Mammary epithelial cell (primary cell): Measurements from ENCODE around the gene INTS11.

Experiments
- EZH2 ChIP-seq: IDR thresholded peaks from 2 replicates; pipeline ENCODE4 v1.6.1; 2012; ENCODE audit warnings: low read length, inconsistent platforms, borderline replicate concordance
- TF ChIP-seq, protein P1 (sequence below), 2 donors: IDR thresholded peaks in 1 of 2; conservative IDR thresholded peaks in 1 of 2; 2 replicates each; pipeline ENCODE4 v1.5.1; 2011 to 2012; ENCODE audit warnings: inconsistent platforms in 2 of 2, low read length in 2 of 2, mild to moderate bottlenecking in 2 of 2, control low read depth in 1 of 2, low read depth in 1 of 2; ENCODE audit not compliant: insufficient read depth in 1 of 2; ENCODE audit errors: extremely low read depth in 1 of 2

DNA sequence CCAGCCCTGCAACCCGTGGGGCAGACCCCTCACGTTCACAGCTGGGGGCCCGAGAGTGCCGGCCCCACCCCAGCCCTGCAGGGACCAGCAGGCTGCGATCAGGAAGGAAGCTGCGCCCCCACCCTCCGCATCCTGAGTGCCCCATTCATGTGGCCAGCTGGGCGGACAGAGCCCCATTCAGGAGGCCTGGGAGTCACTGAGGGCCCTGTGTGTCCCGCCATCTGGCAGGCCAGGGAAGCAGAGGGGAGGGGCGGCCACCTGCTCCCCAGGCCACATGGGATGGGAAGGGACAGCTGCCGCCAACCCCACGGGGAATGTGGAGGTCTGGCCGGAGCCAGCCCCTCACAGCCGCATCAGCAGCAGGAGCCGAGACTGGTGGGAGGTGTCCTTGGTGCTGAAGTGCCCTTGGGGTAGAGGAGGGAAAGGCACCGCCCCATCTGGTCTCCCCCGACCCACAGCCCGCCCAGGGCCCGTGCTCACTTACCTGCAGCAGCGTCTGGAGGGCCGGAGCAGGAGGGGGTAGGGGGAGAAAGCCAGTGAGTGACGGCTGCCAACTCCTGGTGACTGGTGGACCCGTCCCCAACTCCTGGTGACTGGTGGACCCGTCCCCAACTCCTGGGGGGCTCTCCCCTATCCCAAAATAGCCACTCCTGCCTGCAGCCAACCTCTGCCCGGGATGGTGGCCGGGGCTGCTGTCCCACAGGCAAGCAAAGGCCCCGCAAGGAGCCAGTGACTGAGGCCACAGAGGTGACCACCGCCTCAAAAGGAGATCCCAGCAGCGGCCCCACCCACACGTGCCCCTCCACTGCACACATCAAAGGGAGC lies 25.4 kb downstream of the INTS11 start:
- TF ChIP-seq, protein P1, sequence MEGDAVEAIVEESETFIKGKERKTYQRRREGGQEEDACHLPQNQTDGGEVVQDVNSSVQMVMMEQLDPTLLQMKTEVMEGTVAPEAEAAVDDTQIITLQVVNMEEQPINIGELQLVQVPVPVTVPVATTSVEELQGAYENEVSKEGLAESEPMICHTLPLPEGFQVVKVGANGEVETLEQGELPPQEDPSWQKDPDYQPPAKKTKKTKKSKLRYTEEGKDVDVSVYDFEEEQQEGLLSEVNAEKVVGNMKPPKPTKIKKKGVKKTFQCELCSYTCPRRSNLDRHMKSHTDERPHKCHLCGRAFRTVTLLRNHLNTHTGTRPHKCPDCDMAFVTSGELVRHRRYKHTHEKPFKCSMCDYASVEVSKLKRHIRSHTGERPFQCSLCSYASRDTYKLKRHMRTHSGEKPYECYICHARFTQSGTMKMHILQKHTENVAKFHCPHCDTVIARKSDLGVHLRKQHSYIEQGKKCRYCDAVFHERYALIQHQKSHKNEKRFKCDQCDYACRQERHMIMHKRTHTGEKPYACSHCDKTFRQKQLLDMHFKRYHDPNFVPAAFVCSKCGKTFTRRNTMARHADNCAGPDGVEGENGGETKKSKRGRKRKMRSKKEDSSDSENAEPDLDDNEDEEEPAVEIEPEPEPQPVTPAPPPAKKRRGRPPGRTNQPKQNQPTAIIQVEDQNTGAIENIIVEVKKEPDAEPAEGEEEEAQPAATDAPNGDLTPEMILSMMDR (conservative IDR thresholded peaks at IDR 0.05 in 1 of 2, IDR thresholded peaks at IDR 0.05 in 1 of 2; ENCODE audit: extremely low read depth in 1 of 2, insufficient read depth in 1 of 2, low read depth in 1 of 2, low read length in 2 of 2): no peak
- no peak for TF ChIP-seq EZH2
